Measurements from ENCODE around the gene R3HDM4. TPM values are rescaled to one million over a fixed set of nuclear protein-coding genes. Genes with fewer than 3 reads are reported as not detected.

R3HDM4 gene
- total and polyA plus RNA-seq, 10 of the 15 experiments (the other 5 are each of a cell fraction or from before 2014, with no cell fraction given) = 1.3 to 65.8 (median 27.7) TPM

DNA sequence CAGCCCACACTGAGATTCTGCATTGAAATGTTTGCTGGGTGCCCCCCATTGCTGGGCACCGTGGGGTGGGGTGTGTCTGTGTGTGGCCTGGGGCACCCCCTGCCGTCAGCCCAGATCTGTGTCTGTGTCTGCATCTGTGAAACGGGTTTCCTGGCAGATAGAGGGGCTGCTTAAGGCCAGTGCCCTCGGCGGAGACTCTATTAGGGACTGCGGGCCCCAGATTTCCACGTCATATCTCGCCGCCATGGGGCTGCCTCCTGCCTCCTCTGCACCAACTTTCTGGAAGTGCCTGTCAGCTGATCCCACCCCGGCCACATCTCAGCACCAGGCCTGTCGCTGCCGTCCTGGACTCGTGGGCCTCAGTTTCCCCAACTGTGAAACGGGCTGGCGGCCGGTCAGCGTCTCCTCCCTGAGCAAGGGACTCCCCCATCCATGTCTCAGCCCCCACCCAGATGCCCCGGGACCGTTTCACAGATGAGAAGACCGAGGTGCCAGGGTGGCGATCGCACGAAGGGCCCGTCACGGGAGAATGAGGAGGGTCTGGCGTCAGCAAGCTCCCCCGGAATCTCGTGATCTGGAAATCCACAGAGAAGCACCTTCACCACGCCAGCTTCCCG is 34.2 kb upstream of the R3HDM4 start (continued):
- peak; percentile 87; the same call in 1 of the 2 replicates for TF ChIP-seq GATAD2B (conservative IDR thresholded peaks at IDR 0.05; ENCODE audit: low read depth)
- TF ChIP-seq POLR2A (IDR thresholded peaks at IDR 0.05; ENCODE audit: low read depth, low read length) = peak; percentile 60; the same call in 1 of the 2 replicates
- TF ChIP-seq, protein P1, sequence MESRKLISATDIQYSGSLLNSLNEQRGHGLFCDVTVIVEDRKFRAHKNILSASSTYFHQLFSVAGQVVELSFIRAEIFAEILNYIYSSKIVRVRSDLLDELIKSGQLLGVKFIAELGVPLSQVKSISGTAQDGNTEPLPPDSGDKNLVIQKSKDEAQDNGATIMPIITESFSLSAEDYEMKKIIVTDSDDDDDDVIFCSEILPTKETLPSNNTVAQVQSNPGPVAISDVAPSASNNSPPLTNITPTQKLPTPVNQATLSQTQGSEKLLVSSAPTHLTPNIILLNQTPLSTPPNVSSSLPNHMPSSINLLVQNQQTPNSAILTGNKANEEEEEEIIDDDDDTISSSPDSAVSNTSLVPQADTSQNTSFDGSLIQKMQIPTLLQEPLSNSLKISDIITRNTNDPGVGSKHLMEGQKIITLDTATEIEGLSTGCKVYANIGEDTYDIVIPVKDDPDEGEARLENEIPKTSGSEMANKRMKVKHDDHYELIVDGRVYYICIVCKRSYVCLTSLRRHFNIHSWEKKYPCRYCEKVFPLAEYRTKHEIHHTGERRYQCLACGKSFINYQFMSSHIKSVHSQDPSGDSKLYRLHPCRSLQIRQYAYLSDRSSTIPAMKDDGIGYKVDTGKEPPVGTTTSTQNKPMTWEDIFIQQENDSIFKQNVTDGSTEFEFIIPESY (IDR thresholded peaks at IDR 0.05) = 0 out of 2 replicates have a peak, but pooled peaks have one; percentile 31
- TF ChIP-seq SMARCA5 (IDR thresholded peaks at IDR 0.05) = peak; percentile 95
- peak; percentile 35; the same call in 1 of the 2 replicates for TF ChIP-seq ZNF207 (IDR thresholded peaks at IDR 0.05; ENCODE audit: borderline replicate concordance)
- TF ChIP-seq, protein P2, sequence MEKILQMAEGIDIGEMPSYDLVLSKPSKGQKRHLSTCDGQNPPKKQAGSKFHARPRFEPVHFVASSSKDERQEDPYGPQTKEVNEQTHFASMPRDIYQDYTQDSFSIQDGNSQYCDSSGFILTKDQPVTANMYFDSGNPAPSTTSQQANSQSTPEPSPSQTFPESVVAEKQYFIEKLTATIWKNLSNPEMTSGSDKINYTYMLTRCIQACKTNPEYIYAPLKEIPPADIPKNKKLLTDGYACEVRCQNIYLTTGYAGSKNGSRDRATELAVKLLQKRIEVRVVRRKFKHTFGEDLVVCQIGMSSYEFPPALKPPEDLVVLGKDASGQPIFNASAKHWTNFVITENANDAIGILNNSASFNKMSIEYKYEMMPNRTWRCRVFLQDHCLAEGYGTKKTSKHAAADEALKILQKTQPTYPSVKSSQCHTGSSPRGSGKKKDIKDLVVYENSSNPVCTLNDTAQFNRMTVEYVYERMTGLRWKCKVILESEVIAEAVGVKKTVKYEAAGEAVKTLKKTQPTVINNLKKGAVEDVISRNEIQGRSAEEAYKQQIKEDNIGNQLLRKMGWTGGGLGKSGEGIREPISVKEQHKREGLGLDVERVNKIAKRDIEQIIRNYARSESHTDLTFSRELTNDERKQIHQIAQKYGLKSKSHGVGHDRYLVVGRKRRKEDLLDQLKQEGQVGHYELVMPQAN (conservative IDR thresholded peaks at IDR 0.05) = peak; percentile 41; the same call in 1 of the 2 replicates
- TF ChIP-seq CBX3 (IDR thresholded peaks at IDR 0.05; ENCODE audit: borderline replicate concordance, low read depth) = no peak
- TF ChIP-seq LARP7 (IDR thresholded peaks at IDR 0.05) = peak; percentile 79; the same call in 1 of the 2 replicates
- peak; percentile 26; the same call in 1 of the 2 replicates for TF ChIP-seq RAD21 (IDR thresholded peaks at IDR 0.05; ENCODE audit: insufficient read depth, low read depth, low read length)
- TF ChIP-seq RCOR1 (conservative IDR thresholded peaks at IDR 0.05; ENCODE audit: low read depth, low read length) = peak; percentile 23
- TF ChIP-seq, protein P3, sequence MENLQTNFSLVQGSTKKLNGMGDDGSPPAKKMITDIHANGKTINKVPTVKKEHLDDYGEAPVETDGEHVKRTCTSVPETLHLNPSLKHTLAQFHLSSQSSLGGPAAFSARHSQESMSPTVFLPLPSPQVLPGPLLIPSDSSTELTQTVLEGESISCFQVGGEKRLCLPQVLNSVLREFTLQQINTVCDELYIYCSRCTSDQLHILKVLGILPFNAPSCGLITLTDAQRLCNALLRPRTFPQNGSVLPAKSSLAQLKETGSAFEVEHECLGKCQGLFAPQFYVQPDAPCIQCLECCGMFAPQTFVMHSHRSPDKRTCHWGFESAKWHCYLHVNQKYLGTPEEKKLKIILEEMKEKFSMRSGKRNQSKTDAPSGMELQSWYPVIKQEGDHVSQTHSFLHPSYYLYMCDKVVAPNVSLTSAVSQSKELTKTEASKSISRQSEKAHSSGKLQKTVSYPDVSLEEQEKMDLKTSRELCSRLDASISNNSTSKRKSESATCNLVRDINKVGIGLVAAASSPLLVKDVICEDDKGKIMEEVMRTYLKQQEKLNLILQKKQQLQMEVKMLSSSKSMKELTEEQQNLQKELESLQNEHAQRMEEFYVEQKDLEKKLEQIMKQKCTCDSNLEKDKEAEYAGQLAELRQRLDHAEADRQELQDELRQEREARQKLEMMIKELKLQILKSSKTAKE (IDR thresholded peaks at IDR 0.05; ENCODE audit: low read depth, poor library complexity, severe bottlenecking) = no peak
- TF ChIP-seq HDGF (IDR thresholded peaks at IDR 0.05) = peak; percentile 45; the same call in 1 of the 2 replicates
- no peak for TF ChIP-seq NFYB (IDR thresholded peaks at IDR 0.05; ENCODE audit: insufficient read depth, low read depth, low read length)
- TF ChIP-seq ZNF217 (IDR thresholded peaks at IDR 0.05) = peak; percentile 87
- TF ChIP-seq, protein P4, sequence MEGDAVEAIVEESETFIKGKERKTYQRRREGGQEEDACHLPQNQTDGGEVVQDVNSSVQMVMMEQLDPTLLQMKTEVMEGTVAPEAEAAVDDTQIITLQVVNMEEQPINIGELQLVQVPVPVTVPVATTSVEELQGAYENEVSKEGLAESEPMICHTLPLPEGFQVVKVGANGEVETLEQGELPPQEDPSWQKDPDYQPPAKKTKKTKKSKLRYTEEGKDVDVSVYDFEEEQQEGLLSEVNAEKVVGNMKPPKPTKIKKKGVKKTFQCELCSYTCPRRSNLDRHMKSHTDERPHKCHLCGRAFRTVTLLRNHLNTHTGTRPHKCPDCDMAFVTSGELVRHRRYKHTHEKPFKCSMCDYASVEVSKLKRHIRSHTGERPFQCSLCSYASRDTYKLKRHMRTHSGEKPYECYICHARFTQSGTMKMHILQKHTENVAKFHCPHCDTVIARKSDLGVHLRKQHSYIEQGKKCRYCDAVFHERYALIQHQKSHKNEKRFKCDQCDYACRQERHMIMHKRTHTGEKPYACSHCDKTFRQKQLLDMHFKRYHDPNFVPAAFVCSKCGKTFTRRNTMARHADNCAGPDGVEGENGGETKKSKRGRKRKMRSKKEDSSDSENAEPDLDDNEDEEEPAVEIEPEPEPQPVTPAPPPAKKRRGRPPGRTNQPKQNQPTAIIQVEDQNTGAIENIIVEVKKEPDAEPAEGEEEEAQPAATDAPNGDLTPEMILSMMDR (IDR thresholded peaks at IDR 0.05 in 2 of 3, conservative IDR thresholded peaks at IDR 0.05 in 1 of 3; ENCODE audit: control insufficient read depth in 2 of 3, extremely low read depth in 1 of 3, insufficient read depth in 1 of 3, low read depth in 3 of 3, low read length in 3 of 3) = peak in 1 of 3 experiments; percentile 26; a peak in 3 of 6 replicates
- peak; percentile 54; the same call in 1 of the 2 replicates for TF ChIP-seq ASH2L (IDR thresholded peaks at IDR 0.05; ENCODE audit: borderline replicate concordance, low read depth)
- TF ChIP-seq, protein P5, sequence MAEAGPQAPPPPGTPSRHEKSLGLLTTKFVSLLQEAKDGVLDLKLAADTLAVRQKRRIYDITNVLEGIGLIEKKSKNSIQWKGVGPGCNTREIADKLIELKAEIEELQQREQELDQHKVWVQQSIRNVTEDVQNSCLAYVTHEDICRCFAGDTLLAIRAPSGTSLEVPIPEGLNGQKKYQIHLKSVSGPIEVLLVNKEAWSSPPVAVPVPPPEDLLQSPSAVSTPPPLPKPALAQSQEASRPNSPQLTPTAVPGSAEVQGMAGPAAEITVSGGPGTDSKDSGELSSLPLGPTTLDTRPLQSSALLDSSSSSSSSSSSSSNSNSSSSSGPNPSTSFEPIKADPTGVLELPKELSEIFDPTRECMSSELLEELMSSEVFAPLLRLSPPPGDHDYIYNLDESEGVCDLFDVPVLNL (IDR thresholded peaks at IDR 0.05; ENCODE audit: low read depth, low read length) = no peak
- peak; percentile 91 for TF ChIP-seq CREM (IDR thresholded peaks at IDR 0.05; ENCODE audit: low read depth)
- TF ChIP-seq SMC3 (IDR thresholded peaks at IDR 0.05; ENCODE audit: borderline replicate concordance, low read length) = 0 out of 2 replicates have a peak, but pooled peaks have one; percentile 23
- peak; percentile 88 for TF ChIP-seq CREB1 (IDR thresholded peaks at IDR 0.05; ENCODE audit: low read depth)

Measured in GM12878 (cell line).